Bone marrow (tissue), 2 donors: ENCODE data around the gene LRRC52.

ENCODE experiments used
- DNase-seq, 2 donors: peaks; one replicate each; lab custom pipeline; 2025; lab: John Stamatoyannopoulos, UW

The LRRC52 gene

GRCh38 chr1:165537356-165538109, 6.3 kb upstream of the LRRC52 start:
- DNase-seq = no peak

- DNase-seq = no peak
These were observed 4.5 kb upstream of the LRRC52 start for GRCh38 chr1:165539306-165539705.

GRCh38 chr1:165539908-165540307, 3.9 kb upstream of the LRRC52 start:
- DNase-seq = no peak

- no peak for DNase-seq
These were observed 1.7 kb upstream of the LRRC52 start for GRCh38 chr1:165542015-165542631.

GRCh38 chr1:165542647-165543046, 1.2 kb upstream of the LRRC52 start:
- DNase-seq = no peak

GRCh38 chr1:165544996-165545395, 1.2 kb downstream of the LRRC52 start:
- DNase-seq = no peak

GRCh38 chr1:165545974-165546373, 2.2 kb downstream of the LRRC52 start:
- no peak for DNase-seq

GRCh38 chr1:165549973-165550372, 6.2 kb downstream of the LRRC52 start:
- no peak for DNase-seq

- DNase-seq = no peak
These were observed 7.7 kb downstream of the LRRC52 start for GRCh38 chr1:165551469-165551868.

GRCh38 chr1:165560883-165561656, 17.3 kb downstream of the LRRC52 start:
- no peak for DNase-seq

GRCh38 chr1:165562571-165562970, 18.8 kb downstream of the LRRC52 start:
- no peak for DNase-seq

GRCh38 chr1:165563551-165563950, 19.8 kb downstream of the LRRC52 start:
- DNase-seq = no peak

- DNase-seq = no peak
These were observed 20.8 kb downstream of the LRRC52 start for GRCh38 chr1:165564561-165564960.

GRCh38 chr1:165565751-165566490, 22.1 kb downstream of the LRRC52 start:
- no peak for DNase-seq

- no peak for DNase-seq
These were observed 26.3 kb downstream of the LRRC52 start for GRCh38 chr1:165570078-165570477.

- DNase-seq = no peak
These were observed 30.0 kb downstream of the LRRC52 start for GRCh38 chr1:165573787-165574186.

GRCh38 chr1:165574295-165574694, 30.5 kb downstream of the LRRC52 start:
- DNase-seq = no peak

GRCh38 chr1:165575468-165576099, 31.8 kb downstream of the LRRC52 start:
- no peak for DNase-seq

GRCh38 chr1:165576536-165576935, 32.7 kb downstream of the LRRC52 start:
- DNase-seq = no peak

- DNase-seq = no peak
These were observed 33.9 kb downstream of the LRRC52 start for GRCh38 chr1:165577707-165578106.

- DNase-seq = no peak
These were observed 37.4 kb downstream of the LRRC52 start for GRCh38 chr1:165580931-165581871.
